HG03103 (cell line): Measurements from ENCODE around the gene MTIF3.
A peak's percentile ranks its signal among the peaks of the same experiment; 100 is the strongest.

ENCODE experiments used
- ATAC-seq: cut with Tn5 transposase; IDR thresholded peaks from one replicate; pipeline ENCODE4 v1.9.1; 2021; ENCODE audit warnings: low read depth; ENCODE audit not compliant: unreplicated experiment

The MTIF3 gene

GRCh38 chr13:27461940-27462584 lies 11.7 kb upstream of the MTIF3 start:
- ATAC-seq = no peak

- ATAC-seq = no peak
These were observed 5.0 kb upstream of the MTIF3 start for GRCh38 chr13:27455331-27455855.

- ATAC-seq = no peak
These were observed 632 bp upstream of the MTIF3 start for GRCh38 chr13:27450921-27451471.

GRCh38 chr13:27449081-27449603 lies 1.2 kb downstream of the MTIF3 start:
- ATAC-seq = no peak

GRCh38 chr13:27448308-27448707 lies 2.1 kb downstream of the MTIF3 start:
- ATAC-seq = no peak

GRCh38 chr13:27446986-27447583 lies 3.3 kb downstream of the MTIF3 start:
- no peak for ATAC-seq

DNA sequence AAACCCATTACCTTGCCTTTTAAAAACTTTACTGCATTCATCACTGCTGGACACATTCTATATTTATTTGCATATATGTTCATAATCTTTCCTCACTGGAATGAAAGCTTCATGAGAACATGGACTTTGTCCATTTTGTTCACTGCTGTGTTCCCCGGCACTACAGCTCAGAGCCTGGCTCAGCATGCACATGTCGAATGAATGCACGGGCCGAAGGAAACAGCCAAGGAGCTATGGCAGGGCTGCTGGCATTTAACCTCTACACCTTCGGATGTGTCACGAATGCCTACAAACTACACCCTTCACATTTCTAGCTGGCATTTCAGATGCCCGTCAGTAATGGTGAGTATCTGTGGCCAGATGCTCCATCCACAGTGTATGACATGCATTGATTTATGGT lies 7.6 kb downstream of the MTIF3 start:
- no peak for ATAC-seq

DNA sequence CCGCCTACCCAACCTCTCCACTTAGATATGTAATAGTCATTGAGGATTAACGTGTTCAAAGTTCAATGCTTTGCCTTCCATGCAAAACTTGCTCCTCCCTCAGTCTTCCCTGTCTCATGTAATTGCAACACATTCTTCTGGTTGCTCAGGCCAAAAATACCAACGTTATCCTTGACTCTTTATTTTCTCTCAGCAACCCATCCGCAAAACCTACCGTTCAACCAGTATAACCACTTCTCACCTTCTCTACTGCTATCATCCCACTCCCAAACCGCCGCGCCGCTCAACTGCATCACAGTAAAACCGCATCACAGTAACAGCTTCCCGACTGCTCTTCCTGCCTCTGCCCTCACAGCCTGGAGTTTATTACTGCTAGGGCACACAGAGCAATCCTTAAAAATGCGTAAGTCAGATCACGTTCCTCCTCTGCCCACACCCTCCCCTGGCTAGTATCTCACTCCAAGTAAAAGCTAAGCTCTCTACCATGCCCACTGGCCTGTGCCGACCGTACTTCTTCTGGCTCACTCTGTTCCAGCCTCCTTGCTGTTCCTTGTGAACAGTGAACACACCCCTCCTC lies 8.2 kb downstream of the MTIF3 start:
- ATAC-seq = no peak

DNA sequence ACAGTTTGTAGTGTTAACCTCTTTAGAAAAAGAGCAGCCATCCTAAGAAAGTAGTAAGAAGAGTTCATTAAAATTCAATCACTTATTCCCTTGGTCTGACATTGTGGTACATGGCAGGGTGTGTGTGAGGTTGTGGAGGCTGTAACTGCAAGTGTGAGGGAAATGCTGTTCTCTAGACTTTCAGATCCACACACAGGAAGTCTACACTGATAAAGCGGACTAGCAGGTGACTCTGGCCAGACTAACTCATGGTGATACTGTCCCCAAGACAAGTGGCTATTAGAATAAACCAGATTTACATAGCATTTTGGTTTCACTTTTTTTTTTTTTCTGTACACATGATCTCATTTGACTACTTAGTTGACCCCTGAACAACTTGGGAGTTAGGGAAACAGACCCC lies 10.0 kb downstream of the MTIF3 start:
- peak; percentile 63 for ATAC-seq

DNA sequence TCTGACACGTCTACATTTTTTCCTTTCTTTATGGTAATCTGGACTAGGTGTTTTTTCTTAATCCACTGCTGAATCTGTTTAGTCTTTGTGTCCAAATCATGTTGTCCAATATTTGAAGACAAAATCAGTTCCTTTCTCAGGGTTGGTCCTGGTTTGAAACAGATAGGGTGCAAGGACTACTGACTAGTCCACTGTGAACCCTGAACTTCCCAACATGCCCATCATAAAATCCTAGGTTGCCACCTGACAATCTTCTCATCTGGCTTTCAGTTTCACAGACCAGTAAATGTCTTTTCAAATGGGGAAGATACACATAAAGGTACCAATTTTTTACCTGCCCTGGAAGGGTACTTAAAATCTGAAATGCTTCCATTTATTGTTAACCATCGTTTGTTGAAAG lies 13.2 kb downstream of the MTIF3 start:
- ATAC-seq = no peak

DNA sequence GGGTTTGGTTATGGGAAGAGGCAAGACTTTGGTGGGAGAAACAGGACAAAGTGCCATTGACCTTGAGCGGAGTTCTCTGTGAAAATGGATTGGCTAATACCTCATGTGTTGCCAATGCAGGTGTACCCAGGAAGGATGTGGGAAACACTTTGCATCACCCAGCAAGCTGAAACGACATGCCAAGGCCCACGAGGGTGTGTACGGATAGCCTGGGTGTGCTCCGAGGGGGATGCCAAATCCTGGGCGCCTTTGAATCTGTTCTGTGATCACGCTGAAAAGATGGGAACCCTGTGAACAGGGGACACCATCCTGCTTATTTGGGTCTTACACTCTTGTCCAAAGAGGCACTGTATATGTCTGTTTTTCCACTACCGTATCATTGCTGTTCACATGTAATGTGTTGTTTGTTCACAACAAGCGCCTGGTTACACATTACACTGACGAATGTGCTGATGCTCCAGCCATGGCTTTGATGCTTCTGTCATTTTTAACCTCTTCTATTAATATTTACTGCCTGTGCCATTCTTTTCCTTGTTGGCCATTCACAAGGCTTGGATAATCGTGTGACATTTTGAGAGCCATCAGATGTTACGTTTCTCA lies 17.7 kb downstream of the MTIF3 start:
- no peak for ATAC-seq

- ATAC-seq = no peak
These were observed 18.2 kb downstream of the MTIF3 start for GRCh38 chr13:27432180-27432579.

DNA sequence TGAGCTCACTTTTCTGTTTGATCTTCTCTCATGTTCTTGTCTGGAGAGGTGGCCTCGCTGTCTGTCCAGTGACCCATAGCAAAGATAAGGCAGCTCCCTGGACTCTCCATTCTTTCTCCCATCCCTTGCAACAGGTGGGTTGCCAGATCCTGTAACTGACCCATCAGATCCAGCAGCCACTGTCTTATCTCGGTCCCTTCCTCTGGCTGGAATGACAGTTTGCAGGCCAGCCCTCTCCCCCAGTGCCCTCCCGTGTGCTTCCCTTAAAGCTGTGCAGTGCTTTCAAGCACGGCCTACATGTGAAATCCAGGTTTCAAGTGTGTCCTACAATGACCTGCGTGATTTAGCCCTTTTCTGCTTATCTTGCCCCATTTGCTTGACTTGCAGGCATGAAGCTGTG lies 22.2 kb downstream of the MTIF3 start:
- ATAC-seq = no peak

- no peak for ATAC-seq
These were observed 22.7 kb downstream of the MTIF3 start for GRCh38 chr13:27427641-27428040.

GRCh38 chr13:27425918-27426630 lies 24.3 kb downstream of the MTIF3 start:
- peak; percentile 46 for ATAC-seq

DNA sequence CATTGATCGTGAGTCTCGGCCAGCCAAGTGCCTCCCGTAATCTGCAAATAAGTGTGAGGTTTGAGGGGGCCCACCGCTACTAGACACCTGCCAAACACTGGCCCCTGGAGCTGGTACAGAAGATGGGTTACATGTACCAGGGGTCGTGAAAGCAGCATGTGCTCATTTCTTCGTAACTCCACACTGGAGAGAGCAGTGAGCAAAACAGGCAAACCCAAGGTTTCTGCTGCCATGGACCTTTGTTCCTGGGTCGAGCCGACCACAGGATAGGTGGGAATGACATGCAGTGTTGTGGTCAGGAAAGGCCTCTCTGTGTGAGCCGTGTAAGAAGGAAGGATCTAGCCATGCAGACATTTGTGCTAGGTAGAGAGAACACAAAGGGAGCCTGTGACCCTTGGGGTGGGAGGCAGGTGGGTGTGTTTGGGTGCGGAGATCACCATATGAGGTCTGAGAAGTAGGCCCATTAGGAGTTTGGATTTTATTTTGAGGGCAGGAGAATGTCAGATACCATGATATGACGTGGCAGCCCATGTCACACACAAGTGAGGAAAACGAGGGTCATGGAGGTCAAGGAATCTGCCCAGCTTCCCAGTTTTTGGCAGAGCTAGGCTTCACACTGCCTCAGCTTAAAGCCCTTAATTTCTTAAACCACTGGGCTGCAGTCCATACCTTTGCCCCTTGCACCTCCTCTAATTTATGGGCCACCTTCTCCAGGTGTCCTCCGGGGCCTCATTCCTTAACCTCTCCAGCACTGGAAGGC lies 25.0 kb downstream of the MTIF3 start:
- no peak for ATAC-seq

DNA sequence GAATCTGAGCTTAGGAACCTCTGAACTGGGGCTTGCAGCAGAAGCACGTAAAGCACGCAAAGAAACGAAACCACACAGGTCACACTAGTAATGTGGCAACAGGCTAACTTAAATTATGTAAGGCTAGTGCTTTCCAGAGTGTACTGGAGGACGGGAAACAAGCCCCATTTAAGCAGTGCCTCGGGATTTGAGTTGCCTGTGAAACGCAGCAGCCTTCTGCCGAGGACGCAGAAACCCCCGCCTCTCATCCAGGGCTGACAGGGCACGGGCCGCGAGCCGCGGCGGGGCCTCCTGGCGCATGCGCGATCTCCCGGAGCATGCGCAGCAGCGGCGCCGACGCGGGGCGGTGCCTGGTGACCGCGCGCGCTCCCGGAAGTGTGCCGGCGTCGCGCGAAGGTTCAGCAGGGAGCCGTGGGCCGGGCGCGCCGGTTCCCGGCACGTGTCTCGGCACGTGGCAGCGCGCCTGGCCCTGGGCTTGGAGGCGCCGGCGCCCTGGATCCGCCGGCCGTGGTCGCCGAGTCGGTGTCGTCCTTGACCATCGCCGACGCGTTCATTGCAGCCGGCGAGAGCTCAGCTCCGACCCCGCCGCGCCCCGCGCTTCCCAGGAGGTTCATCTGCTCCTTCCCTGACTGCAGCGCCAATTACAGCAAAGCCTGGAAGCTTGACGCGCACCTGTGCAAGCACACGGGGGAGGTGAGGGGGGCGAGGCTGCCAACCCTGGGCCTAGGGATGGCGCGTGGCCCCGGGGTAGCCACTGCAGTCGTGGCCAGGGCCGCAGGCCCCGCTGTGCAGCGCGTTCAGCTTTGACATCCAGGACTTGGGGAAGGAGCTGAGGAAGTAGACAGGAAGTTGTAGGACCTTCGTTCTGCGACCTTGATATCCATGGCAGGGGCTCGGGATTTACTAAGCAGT lies 25.9 kb downstream of the MTIF3 start, which contains the start of gene GTF3A:
TSS of gene GTF3A (plus strand) at position 374 of the 912 bp plus-strand sequence.
- ATAC-seq = peak; percentile 70

- ATAC-seq = no peak
These were observed 27.0 kb downstream of the MTIF3 start for GRCh38 chr13:27423333-27423732.
